ENCODE measurements around the gene SCUBE1. TPM values are rescaled to one million over a fixed set of nuclear protein-coding genes. Genes with fewer than 3 reads are reported as not detected.
"Not testable (repeated sequence)": the region's sequence is repeated elsewhere in the genome, so short reads cannot be mapped to it uniquely, and the experiment has no call there.

The SCUBE1 gene
- total and polyA plus RNA-seq, 2 experiments from 2014 or later, result not detected

DNA sequence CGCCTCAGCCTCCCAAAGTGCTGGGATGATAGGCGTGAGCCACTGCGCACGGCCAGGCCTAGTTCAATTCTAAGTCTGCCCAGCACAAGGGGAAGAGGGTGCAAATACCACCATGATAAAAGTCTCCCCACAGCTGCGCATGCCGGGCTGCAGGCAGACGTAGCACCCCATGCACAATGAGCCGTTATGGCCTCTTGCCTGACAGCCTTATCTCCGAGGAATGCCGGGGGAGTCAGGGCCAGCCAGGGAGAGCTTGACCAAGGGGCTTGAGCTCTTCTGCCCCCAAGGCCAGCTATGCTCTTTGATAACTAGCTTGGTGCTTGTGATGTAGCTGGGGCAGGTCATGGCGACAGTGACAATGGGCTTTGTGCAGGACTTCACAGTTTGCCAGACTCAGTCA, 13.7 kb upstream of the SCUBE1 start:
- WGBS, 2 experiments (ENCODE audit: low coverage in 1 of 2, low lambda C conversion rate in 2 of 2, missing lambda C conversion rate in 2 of 2), result 82 to 84% methylated on average over 11 of the region's 11 CpGs

DNA sequence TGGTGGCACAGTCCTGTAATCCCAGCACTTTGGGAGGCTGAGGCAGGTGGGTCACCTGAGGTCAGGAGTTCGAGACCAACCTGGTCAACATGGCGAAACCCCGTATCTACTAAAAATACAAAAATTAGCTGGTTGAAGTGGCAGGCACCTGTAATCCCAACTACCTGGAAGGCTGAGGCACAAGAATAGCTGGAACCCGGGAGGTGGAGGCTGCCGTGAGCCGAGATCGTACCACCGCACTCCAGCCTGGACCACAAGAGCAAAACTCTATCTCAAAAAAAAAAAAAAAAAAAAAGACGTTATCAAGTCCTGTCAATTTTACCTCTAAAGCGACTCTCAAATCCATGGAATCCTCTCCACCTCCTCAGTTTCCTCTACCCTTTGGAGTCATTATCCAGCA, 12.5 kb upstream of the SCUBE1 start:
- H3K9me2 ChIP-seq (ENCODE audit: insufficient read depth); H2AFZ ChIP-seq; H3F3A ChIP-seq (ENCODE audit: insufficient read depth); H4K20me1 ChIP-seq (ENCODE audit: insufficient read depth); H3K79me2 ChIP-seq (ENCODE audit: insufficient read depth); H3K9ac ChIP-seq; H3K4me3 ChIP-seq; in situ Hi-C loops (cut with MboI); H3K27ac ChIP-seq; H3K36me3 ChIP-seq (ENCODE audit: low read depth); H3K9me3 ChIP-seq (ENCODE audit: low read depth); H3K4me2 ChIP-seq (ENCODE audit: unreplicated experiment); DNase-seq; H3K27me3 ChIP-seq (replicated peaks; ENCODE audit: insufficient read depth); H3K4me1 ChIP-seq (ENCODE audit: insufficient read depth): not testable (repeated sequence)
- 80 to 83% methylated on average over 9 to 10 of the region's 10 CpGs for WGBS, 2 experiments (ENCODE audit: low coverage in 1 of 2, low lambda C conversion rate in 2 of 2, missing lambda C conversion rate in 2 of 2)

More for the DNA sequence above, 13.7 kb upstream of the SCUBE1 start:
- Histone ChIP-seq H3K4me2 (ENCODE audit: unreplicated experiment) (no peak overlapping the region), H4K20me1 (ENCODE audit: insufficient read depth) (no peaks in the 10 kb centered on the region), H2AFZ (no peak overlapping the region), H3K9me2 (ENCODE audit: insufficient read depth) (no peaks in the 10 kb centered on the region), H3K27me3 (replicated peaks; ENCODE audit: insufficient read depth) (peaks cover 21% of the 10 kb centered on the region; the same call in 1 of the 2 replicates), H3K4me1 (ENCODE audit: insufficient read depth) (no peaks in the 10 kb centered on the region), H3F3A (ENCODE audit: insufficient read depth) (no peaks in the 10 kb centered on the region), H3K9ac (no peak overlapping the region), H3K27ac (no peak overlapping the region), H3K9me3 (ENCODE audit: low read depth) (no peaks in the 10 kb centered on the region), H3K4me3 (no peak overlapping the region), H3K36me3 (ENCODE audit: low read depth) (no peaks in the 10 kb centered on the region), H3K79me2 (ENCODE audit: insufficient read depth) (no peaks in the 10 kb centered on the region)
- DNase-seq, result no peak
- in situ Hi-C loops (cut with MboI), result no loop called here
- TF ChIP-seq EZH2 (IDR thresholded peaks at IDR 0.05; ENCODE audit: insufficient read depth, poor library complexity, severe bottlenecking) (no peak), EZH2phosphoT487 (IDR thresholded peaks at IDR 0.05; ENCODE audit: insufficient read depth, low read depth) (no peak)

DNA sequence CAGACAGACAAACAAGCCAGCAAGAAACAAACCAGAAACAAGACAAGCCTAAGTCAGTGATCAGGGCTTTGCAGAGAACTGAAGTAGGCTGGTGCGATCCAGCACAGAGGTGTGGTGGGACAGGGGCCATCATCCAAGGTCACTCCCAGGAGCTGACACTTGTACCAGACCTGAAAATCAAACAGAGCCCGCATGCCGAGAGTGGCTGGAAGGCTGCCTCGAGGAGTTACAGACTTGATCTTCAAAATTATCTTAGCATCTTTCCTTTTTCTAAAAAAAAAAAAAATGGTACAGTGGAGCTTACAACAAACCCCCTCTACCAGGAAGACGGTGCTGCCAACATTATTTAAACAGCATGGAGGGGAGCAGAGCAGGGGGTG, 8.8 kb upstream of the SCUBE1 start:
- no peak for DNase-seq
- Histone ChIP-seq H3K4me3 (no peak overlapping the region), H4K20me1 (ENCODE audit: insufficient read depth) (no peaks in the 10 kb centered on the region), H3K9ac (no peak overlapping the region), H3K9me2 (ENCODE audit: insufficient read depth) (no peaks in the 10 kb centered on the region), H2AFZ (no peak overlapping the region), H3K79me2 (ENCODE audit: insufficient read depth) (no peaks in the 10 kb centered on the region), H3K9me3 (ENCODE audit: low read depth) (no peaks in the 10 kb centered on the region), H3K27me3 (replicated peaks; ENCODE audit: insufficient read depth) (peaks cover 6% of the 10 kb centered on the region), H3K27ac (no peak overlapping the region), H3K36me3 (ENCODE audit: low read depth) (no peaks in the 10 kb centered on the region), H3F3A (ENCODE audit: insufficient read depth) (no peaks in the 10 kb centered on the region), H3K4me1 (ENCODE audit: insufficient read depth) (no peaks in the 10 kb centered on the region), H3K4me2 (ENCODE audit: unreplicated experiment) (no peak overlapping the region)
- in situ Hi-C loops (cut with MboI), result no loop called here
- WGBS, 2 experiments (ENCODE audit: low coverage in 1 of 2, low lambda C conversion rate in 2 of 2, missing lambda C conversion rate in 2 of 2), result 42 to 45% methylated on average over 5 of the region's 5 CpGs
- no peak for TF ChIP-seq EZH2 (IDR thresholded peaks at IDR 0.05; ENCODE audit: insufficient read depth, poor library complexity, severe bottlenecking)
- TF ChIP-seq EZH2phosphoT487 (IDR thresholded peaks at IDR 0.05; ENCODE audit: insufficient read depth, low read depth), result no peak

DNA sequence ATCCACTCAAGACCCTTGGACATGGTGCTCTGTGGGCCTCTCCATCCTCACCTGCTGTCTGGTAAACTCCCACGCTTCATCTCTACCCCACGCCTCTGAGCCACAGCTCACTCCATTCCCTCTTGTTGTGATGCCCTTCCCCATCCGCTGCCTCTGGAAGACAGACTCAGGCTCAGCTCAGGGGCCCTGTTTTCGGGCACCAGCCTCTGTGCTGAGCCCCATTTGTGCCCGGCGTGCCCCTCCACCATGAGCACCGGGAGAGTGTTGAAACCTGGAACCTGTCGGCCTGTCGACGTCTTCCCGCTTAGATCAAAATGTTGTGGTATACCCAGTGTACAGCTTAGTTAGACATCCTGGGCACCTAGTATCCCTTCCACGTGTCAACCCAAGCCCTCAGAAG, 6.5 kb upstream of the SCUBE1 start:
- H3K4me1 ChIP-seq (ENCODE audit: insufficient read depth), result no peaks in the 10 kb centered on the region
- H3K4me3 ChIP-seq, result no peak overlapping the region
- TF ChIP-seq EZH2phosphoT487 (IDR thresholded peaks at IDR 0.05; ENCODE audit: insufficient read depth, low read depth) (no peak), EZH2 (IDR thresholded peaks at IDR 0.05; ENCODE audit: insufficient read depth, poor library complexity, severe bottlenecking) (no peak)
- H4K20me1 ChIP-seq (ENCODE audit: insufficient read depth), result no peaks in the 10 kb centered on the region
- H2AFZ ChIP-seq, result no peak overlapping the region
- no peak overlapping the region for H3K9ac ChIP-seq
- no peaks in the 10 kb centered on the region for H3F3A ChIP-seq (ENCODE audit: insufficient read depth)
- H3K79me2 ChIP-seq (ENCODE audit: insufficient read depth), result no peaks in the 10 kb centered on the region
- in situ Hi-C loops (cut with MboI), result no loop called here
- 57 to 61% methylated on average over 12 of the region's 12 CpGs for WGBS, 2 experiments (ENCODE audit: low coverage in 1 of 2, low lambda C conversion rate in 2 of 2, missing lambda C conversion rate in 2 of 2)
- no peaks in the 10 kb centered on the region for H3K9me2 ChIP-seq (ENCODE audit: insufficient read depth)
- DNase-seq, result no peak
- no peaks in the 10 kb centered on the region for H3K9me3 ChIP-seq (ENCODE audit: low read depth)
- H3K36me3 ChIP-seq (ENCODE audit: low read depth), result no peaks in the 10 kb centered on the region
- no peak overlapping the region for H3K27ac ChIP-seq
- peaks cover 7% of the 10 kb centered on the region for H3K27me3 ChIP-seq (replicated peaks; ENCODE audit: insufficient read depth)
- no peak overlapping the region for H3K4me2 ChIP-seq (ENCODE audit: unreplicated experiment)

DNA sequence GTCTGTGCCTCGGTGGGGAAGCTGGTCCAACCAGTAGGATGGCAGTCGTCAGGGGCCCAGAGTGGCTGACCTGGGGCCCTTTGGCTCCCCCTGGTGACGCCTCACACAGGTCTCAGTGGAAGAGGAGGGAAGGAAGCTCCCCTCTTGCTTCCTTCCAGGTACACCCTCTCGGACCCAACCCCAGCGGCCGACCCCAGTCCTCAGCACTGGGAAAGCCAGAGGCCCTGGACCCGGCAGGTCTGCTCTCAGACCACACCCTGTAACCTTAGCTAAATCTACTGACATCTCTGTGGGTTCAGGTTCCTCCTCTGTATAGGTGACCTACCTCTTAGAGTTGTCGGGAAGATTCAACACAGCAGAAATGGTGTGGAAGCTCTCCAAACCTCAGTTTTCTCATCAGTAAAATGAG, 3.4 kb upstream of the SCUBE1 start:
- Histone ChIP-seq H3K27ac (no peak overlapping the region), H3F3A (ENCODE audit: insufficient read depth) (no peaks in the 10 kb centered on the region), H3K36me3 (ENCODE audit: low read depth) (no peaks in the 10 kb centered on the region), H3K9me3 (ENCODE audit: low read depth) (no peaks in the 10 kb centered on the region), H3K9ac (no peak overlapping the region), H4K20me1 (ENCODE audit: insufficient read depth) (no peaks in the 10 kb centered on the region), H3K27me3 (replicated peaks; ENCODE audit: insufficient read depth) (peaks cover 16% of the 10 kb centered on the region), H3K9me2 (ENCODE audit: insufficient read depth) (no peaks in the 10 kb centered on the region), H3K79me2 (ENCODE audit: insufficient read depth) (no peaks in the 10 kb centered on the region), H2AFZ (no peak overlapping the region), H3K4me2 (ENCODE audit: unreplicated experiment) (no peak overlapping the region), H3K4me1 (ENCODE audit: insufficient read depth) (no peaks in the 10 kb centered on the region), H3K4me3 (no peak overlapping the region)
- TF ChIP-seq EZH2phosphoT487 (IDR thresholded peaks at IDR 0.05; ENCODE audit: insufficient read depth, low read depth), result no peak
- TF ChIP-seq EZH2 (IDR thresholded peaks at IDR 0.05; ENCODE audit: insufficient read depth, poor library complexity, severe bottlenecking), result no peak
- 5 to 8% methylated on average over 6 to 8 of the region's 8 CpGs for WGBS, 2 experiments (ENCODE audit: low coverage in 1 of 2, low lambda C conversion rate in 2 of 2, missing lambda C conversion rate in 2 of 2)
- in situ Hi-C loops (cut with MboI), result no loop called here
- DNase-seq, result peak; percentile 51

Data from GM23248 (cell line).